ENCODE results near the gene SH3BGRL2. TPM values are rescaled to one million over a fixed set of nuclear protein-coding genes. Genes with fewer than 3 reads are reported as not detected.

The SH3BGRL2 gene
- total RNA-seq, 1 experiment from 2014 or later = 13.8 TPM

- TF ChIP-seq SMAD4 (CRISPR knock-in tag; IDR thresholded peaks at IDR 0.05) (no peak), ATF3 (CRISPR knock-in tag; conservative IDR thresholded peaks at IDR 0.05) (no peak), TCF7 (CRISPR knock-in tag; IDR thresholded peaks at IDR 0.05; ENCODE audit: low read depth) (peak; percentile 82; the same call in 1 of the 2 replicates)
- TF ChIP-seq, protein P1, sequence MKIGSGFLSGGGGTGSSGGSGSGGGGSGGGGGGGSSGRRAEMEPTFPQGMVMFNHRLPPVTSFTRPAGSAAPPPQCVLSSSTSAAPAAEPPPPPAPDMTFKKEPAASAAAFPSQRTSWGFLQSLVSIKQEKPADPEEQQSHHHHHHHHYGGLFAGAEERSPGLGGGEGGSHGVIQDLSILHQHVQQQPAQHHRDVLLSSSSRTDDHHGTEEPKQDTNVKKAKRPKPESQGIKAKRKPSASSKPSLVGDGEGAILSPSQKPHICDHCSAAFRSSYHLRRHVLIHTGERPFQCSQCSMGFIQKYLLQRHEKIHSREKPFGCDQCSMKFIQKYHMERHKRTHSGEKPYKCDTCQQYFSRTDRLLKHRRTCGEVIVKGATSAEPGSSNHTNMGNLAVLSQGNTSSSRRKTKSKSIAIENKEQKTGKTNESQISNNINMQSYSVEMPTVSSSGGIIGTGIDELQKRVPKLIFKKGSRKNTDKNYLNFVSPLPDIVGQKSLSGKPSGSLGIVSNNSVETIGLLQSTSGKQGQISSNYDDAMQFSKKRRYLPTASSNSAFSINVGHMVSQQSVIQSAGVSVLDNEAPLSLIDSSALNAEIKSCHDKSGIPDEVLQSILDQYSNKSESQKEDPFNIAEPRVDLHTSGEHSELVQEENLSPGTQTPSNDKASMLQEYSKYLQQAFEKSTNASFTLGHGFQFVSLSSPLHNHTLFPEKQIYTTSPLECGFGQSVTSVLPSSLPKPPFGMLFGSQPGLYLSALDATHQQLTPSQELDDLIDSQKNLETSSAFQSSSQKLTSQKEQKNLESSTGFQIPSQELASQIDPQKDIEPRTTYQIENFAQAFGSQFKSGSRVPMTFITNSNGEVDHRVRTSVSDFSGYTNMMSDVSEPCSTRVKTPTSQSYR (CRISPR knock-in tag; IDR thresholded peaks at IDR 0.05) = no peak
These were observed at the start of gene SH3BGRL2 (continued) for GRCh38 chr6:79630883-79631692.

GRCh38 chr6:79584332-79584731 lies 46.8 kb upstream of the SH3BGRL2 start:
- H3K9me3 Mint-ChIP-seq = peaks cover 43% of the 10 kb centered on the region
- peak; percentile 78 for ATAC-seq
- peaks cover 20% of the 10 kb centered on the region for H3K36me3 Mint-ChIP-seq
- H3K27me3 Mint-ChIP-seq (ENCODE audit: low read depth) = no peaks in the 10 kb centered on the region; the same call in 1 of the 2 replicates
- ChIA-PET CTCF (interaction anchor here (0.6 to 1.3 kb wide), 4 partner anchors 10 to 88 kb away, joined by 3 to 4 read pairs (median 3); no protein-coding TSS in a partner anchor), POLR2A (no interaction called here)
- no peak overlapping the region for H3K4me3 Mint-ChIP-seq
- DNase-seq (ENCODE audit: low spot score) = no peak
- no peaks in the 10 kb centered on the region for H3K4me1 Mint-ChIP-seq
- H3K27ac Mint-ChIP-seq = no peak overlapping the region
- TF ChIP-seq FOXP4 (CRISPR knock-in tag; IDR thresholded peaks at IDR 0.05) (no peak), ZNF263 (CRISPR knock-in tag; IDR thresholded peaks at IDR 0.05; ENCODE audit: low read depth) (no peak), MXD4 (CRISPR knock-in tag; IDR thresholded peaks at IDR 0.05; ENCODE audit: borderline replicate concordance) (no peak), NR3C1 (CRISPR knock-in tag; conservative IDR thresholded peaks at IDR 0.05; ENCODE audit: low read depth) (no peak), STAT6 (CRISPR knock-in tag; conservative IDR thresholded peaks at IDR 0.05; ENCODE audit: low read depth) (no peak), ZNF425 (CRISPR knock-in tag; conservative IDR thresholded peaks at IDR 0.05) (no peak), EMX1 (CRISPR knock-in tag; IDR thresholded peaks at IDR 0.05) (no peak), IRF2 (CRISPR knock-in tag; IDR thresholded peaks at IDR 0.05; ENCODE audit: borderline replicate concordance, low read depth) (no peak), ESRRA (CRISPR knock-in tag; IDR thresholded peaks at IDR 0.05; ENCODE audit: borderline replicate concordance) (no peak), USF2 (CRISPR knock-in tag; IDR thresholded peaks at IDR 0.05) (no peak), ZNF532 (CRISPR knock-in tag; IDR thresholded peaks at IDR 0.05; ENCODE audit: borderline replicate concordance) (no peak), ATF3 (CRISPR knock-in tag; conservative IDR thresholded peaks at IDR 0.05) (no peak)
- TF ChIP-seq, protein P2, sequence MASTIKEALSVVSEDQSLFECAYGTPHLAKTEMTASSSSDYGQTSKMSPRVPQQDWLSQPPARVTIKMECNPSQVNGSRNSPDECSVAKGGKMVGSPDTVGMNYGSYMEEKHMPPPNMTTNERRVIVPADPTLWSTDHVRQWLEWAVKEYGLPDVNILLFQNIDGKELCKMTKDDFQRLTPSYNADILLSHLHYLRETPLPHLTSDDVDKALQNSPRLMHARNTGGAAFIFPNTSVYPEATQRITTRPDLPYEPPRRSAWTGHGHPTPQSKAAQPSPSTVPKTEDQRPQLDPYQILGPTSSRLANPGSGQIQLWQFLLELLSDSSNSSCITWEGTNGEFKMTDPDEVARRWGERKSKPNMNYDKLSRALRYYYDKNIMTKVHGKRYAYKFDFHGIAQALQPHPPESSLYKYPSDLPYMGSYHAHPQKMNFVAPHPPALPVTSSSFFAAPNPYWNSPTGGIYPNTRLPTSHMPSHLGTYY (CRISPR knock-in tag; IDR thresholded peaks at IDR 0.05) = no peak
